ENCODE data around the gene TFG.

GRCh38 chr3:100753846-100754245 lies 44.6 kb downstream of the TFG start:
- TF ChIP-seq, protein P1, sequence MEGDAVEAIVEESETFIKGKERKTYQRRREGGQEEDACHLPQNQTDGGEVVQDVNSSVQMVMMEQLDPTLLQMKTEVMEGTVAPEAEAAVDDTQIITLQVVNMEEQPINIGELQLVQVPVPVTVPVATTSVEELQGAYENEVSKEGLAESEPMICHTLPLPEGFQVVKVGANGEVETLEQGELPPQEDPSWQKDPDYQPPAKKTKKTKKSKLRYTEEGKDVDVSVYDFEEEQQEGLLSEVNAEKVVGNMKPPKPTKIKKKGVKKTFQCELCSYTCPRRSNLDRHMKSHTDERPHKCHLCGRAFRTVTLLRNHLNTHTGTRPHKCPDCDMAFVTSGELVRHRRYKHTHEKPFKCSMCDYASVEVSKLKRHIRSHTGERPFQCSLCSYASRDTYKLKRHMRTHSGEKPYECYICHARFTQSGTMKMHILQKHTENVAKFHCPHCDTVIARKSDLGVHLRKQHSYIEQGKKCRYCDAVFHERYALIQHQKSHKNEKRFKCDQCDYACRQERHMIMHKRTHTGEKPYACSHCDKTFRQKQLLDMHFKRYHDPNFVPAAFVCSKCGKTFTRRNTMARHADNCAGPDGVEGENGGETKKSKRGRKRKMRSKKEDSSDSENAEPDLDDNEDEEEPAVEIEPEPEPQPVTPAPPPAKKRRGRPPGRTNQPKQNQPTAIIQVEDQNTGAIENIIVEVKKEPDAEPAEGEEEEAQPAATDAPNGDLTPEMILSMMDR (IDR thresholded peaks at IDR 0.05) = no peak
- no peak for TF ChIP-seq POLR2A (IDR thresholded peaks at IDR 0.05)

Measured in uterus (tissue), 2 donors.